VCaP (cell line): ENCODE results near the gene SNRPB.

Experiments
- H3K27ac ChIP-seq: fragments of 450-650 bp; 2 replicates; pipeline ENCODE4 v1.5.1; 2017
- CTCF ChIP-seq: fragments of 450-650 bp; conservative IDR thresholded peaks from 2 replicates; pipeline ENCODE4 v1.5.1; 2017; ENCODE audit warnings: mild to moderate bottlenecking, moderate library complexity

Gene SNRPB

GRCh38 chr20:2468581-2469407 lies 1.8 kb downstream of the SNRPB start:
- TF ChIP-seq CTCF: no peak
- H3K27ac ChIP-seq: peak overlapping the region; percentile 94; the same call in 1 of the 2 replicates

GRCh38 chr20:2467412-2467811 lies 3.2 kb downstream of the SNRPB start:
- no peak overlapping the region for H3K27ac ChIP-seq
- TF ChIP-seq CTCF: no peak

- no peak overlapping the region for H3K27ac ChIP-seq
- no peak for TF ChIP-seq CTCF
Measured at GRCh38 chr20:2465100-2465499, 5.5 kb downstream of the SNRPB start.

GRCh38 chr20:2463616-2464365 lies 6.8 kb downstream of the SNRPB start:
- H3K27ac ChIP-seq: no peak overlapping the region
- no peak for TF ChIP-seq CTCF

GRCh38 chr20:2462484-2462883 lies 8.1 kb downstream of the SNRPB start:
- no peak for TF ChIP-seq CTCF

GRCh38 chr20:2460752-2461424 lies 9.7 kb downstream of the SNRPB start:
- no peak for TF ChIP-seq CTCF
- no peak overlapping the region for H3K27ac ChIP-seq

More at GRCh38 chr20:2462484-2462883, 8.1 kb downstream of the SNRPB start:
- H3K27ac ChIP-seq: no peak overlapping the region
